SK-N-SH (cell line): ENCODE results near the gene VGLL4.

Source experiments
- CHD2 ChIP-seq: fragments of 150-350 bp; IDR thresholded peaks from 2 replicates; pipeline ENCODE4 v1.6.1; 2018; ENCODE audit warnings: low read length; ENCODE audit not compliant: partially characterized antibody
- CTCF ChIP-seq: fragments of 200-600 bp; sonication (generic); IDR thresholded peaks from 2 replicates; pipeline ENCODE4 v1.6.1; 2017; ENCODE audit warnings: antibody characterized with exemption, mild to moderate bottlenecking, moderate library complexity
- EP300 ChIP-seq, 2 experiments: IDR thresholded peaks; 2 replicates each; pipeline versions ENCODE4 v1.4.0 to v1.6.1; 2012; ENCODE audit warnings: borderline replicate concordance in 1 of 2, low read depth in 1 of 2, low read length in 1 of 2
- EZH2phosphoT487 ChIP-seq: fragments of 200-600 bp; sonication (generic); IDR thresholded peaks from 2 replicates; pipeline ENCODE4 v1.6.1; 2017; ENCODE audit warnings: low read depth, mixed run types, mild to moderate bottlenecking, antibody characterized with exemption, moderate library complexity, borderline replicate concordance
- FOXJ3 ChIP-seq: sonication (generic); formaldehyde crosslinking; IDR thresholded peaks from 2 replicates; pipeline ENCODE4 v1.5.1; 2020; ENCODE audit warnings: mild to moderate bottlenecking, missing genetic modification reagents
- MEF2A ChIP-seq: IDR thresholded peaks from 2 replicates; pipeline ENCODE4 v1.4.0; 2012; ENCODE audit warnings: low read depth, borderline replicate concordance
- POLR2AphosphoS5 ChIP-seq: IDR thresholded peaks from 2 replicates; pipeline ENCODE4 v1.6.1; 2012; ENCODE audit warnings: low read depth, low read length
- REST ChIP-seq: IDR thresholded peaks from 2 replicates; pipeline ENCODE4 v1.6.1; 2012; ENCODE audit warnings: mild to moderate bottlenecking, low read depth, low read length, moderate library complexity
- RFX5 ChIP-seq: IDR thresholded peaks from 2 replicates; pipeline ENCODE4 v1.6.1; 2012; ENCODE audit warnings: mild to moderate bottlenecking, improper control_type of control experiment, low read length
- SMC3 ChIP-seq: IDR thresholded peaks from 2 replicates; pipeline ENCODE4 v1.6.1; 2012; ENCODE audit warnings: low read depth, low read length, improper control_type of control experiment
- TEAD4 ChIP-seq: IDR thresholded peaks from 2 replicates; pipeline ENCODE4 v1.4.0; 2012; ENCODE audit warnings: mild to moderate bottlenecking, borderline replicate concordance; ENCODE audit not compliant: insufficient read depth
- YY1 ChIP-seq: IDR thresholded peaks from 2 replicates; pipeline ENCODE4 v1.4.0; 2012; ENCODE audit warnings: low read depth, mild to moderate bottlenecking

DNA sequence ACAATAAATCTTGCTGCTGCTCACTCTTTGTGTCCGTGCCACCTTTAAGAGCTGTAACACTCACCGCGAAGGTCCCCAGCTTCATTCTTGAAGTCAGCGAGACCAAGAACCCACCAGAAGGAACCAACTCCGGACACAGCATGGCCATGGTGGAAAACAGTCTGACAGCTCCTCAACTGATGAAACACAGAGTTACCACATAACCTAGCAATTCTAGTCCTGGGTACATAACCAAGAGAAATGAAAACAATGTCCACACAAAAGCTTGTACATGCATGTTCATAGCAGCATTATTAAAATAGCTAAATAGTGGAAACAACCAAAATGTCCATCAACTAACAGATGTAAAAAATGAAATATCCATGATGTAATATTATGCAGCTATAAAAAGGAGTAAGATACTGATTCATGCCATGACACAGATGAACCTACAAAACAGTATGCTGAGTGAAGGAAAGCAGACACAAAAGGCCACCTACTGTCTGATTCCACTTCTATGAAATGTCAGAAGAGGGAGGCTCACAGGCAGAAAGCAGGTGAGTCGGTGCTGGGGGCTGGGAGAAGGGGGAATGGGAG lies 36.8 kb downstream of the VGLL4 start:
- TF ChIP-seq POLR2AphosphoS5 (no peak), CTCF (no peak), FOXJ3 (CRISPR knock-in tag) (no peak), TEAD4 (no peak), SMC3 (no peak), CHD2 (no peak), REST (no peak), RFX5 (no peak), EP300 (IDR thresholded peaks at IDR 0.05; ENCODE audit: borderline replicate concordance in 1 of 2, low read depth in 1 of 2, low read length in 1 of 2) (no peak), MEF2A (no peak), EZH2phosphoT487 (no peak), YY1 (no peak)
